HepG2 (cell line): ENCODE data around the gene ASMT. TPM values are rescaled to one million over a fixed set of nuclear protein-coding genes. Genes with fewer than 3 reads are reported as not detected.

Source experiments
- ATAC-seq: fragments of 200-7000 bp; cut with Tn5 transposase; 3 replicates; pipeline ENCODE4 v1.9.1; 2020; ENCODE audit warnings: mild to moderate bottlenecking, moderate library complexity
- BruUV-seq: library from RNA; stranded (reverse); fragments of 400-500 nt; replicated peaks from 2 replicates; lab custom pipeline; 2021; lab: Mats Ljungman, UMichigan
- CTCF ChIA-PET: fragments of 300-600 bp; formaldehyde crosslinking; extraction: SDS; loops from one replicate; lab custom pipeline; 2021; ENCODE audit warnings: low total read pairs, inconsistent platforms, low intra/inter-chr PET ratio; lab: Yijun Ruan, JAX
- POLR2A ChIA-PET: fragments of 350-600 bp; sonication (Branson Sonifier 250); formaldehyde crosslinking; loops from one replicate; lab custom pipeline; 2020; ENCODE audit warnings: antibody characterized with exemption, inconsistent platforms; lab: Yijun Ruan, JAX
- DNase-seq: peaks from one replicate; pipeline ENCODE4 v3.0.0-alpha.2; 2015; ENCODE audit warnings: low spot score
- FAIRE-seq: peaks from 3 replicates; lab custom pipeline; 2011; peaks lifted over from hg19 to GRCh38; lab: Jason Lieb, UNC
- H2AFZ ChIP-seq: one replicate; pipeline ENCODE4 v1.6.1; 2011; ENCODE audit warnings: low read length, inconsistent platforms
- H3K27ac ChIP-seq: fragments of 300-600 bp; 3 replicates; pipeline ENCODE4 v1.8.0; 2011; ENCODE audit warnings: mixed run types, mild to moderate bottlenecking, mixed read lengths, low read length, inconsistent platforms; ENCODE audit not compliant: insufficient read depth; ENCODE audit errors: extremely low read length
- H3K27me3 ChIP-seq, 2 experiments: fragments of 200-600 bp in 1 of 2; 2 replicates in 1 of 2; 3 replicates in 1 of 2; pipeline versions ENCODE4 v1.6.0 to v1.8.0; 2011; ENCODE audit warnings: low read length in 2 of 2, mild to moderate bottlenecking in 2 of 2, moderate library complexity in 2 of 2, inconsistent platforms in 1 of 2; ENCODE audit not compliant: insufficient read depth in 2 of 2, control insufficient read depth in 1 of 2
- H3K36me3 ChIP-seq, 2 experiments: fragments of 200-600 bp in 1 of 2; replicated peaks in 1 of 2; 2 replicates in 1 of 2; 3 replicates in 1 of 2; pipeline versions ENCODE4 v1.5.1 to v1.8.0; 2011; ENCODE audit warnings: low read length in 2 of 2, inconsistent platforms in 1 of 2; ENCODE audit not compliant: insufficient read depth in 2 of 2, control insufficient read depth in 1 of 2
- H3K4me1 ChIP-seq: 2 replicates; pipeline ENCODE4 v1.5.1; 2012; ENCODE audit warnings: low read length, inconsistent platforms; ENCODE audit not compliant: insufficient read depth
- H3K4me2 ChIP-seq: 2 replicates; pipeline ENCODE4 v1.6.0; 2011; ENCODE audit warnings: low read depth, low read length, inconsistent platforms
- H3K4me3 ChIP-seq, 3 experiments: fragments of 200-600 bp in 1 of 3; sonication (generic), shearing (Covaris generic) in 1 of 3; replicated peaks in 1 of 3; 2 replicates each; pipeline ENCODE4 v1.5.1; 2011 to 2016; ENCODE audit warnings: low read length in 3 of 3, inconsistent platforms in 2 of 3, low read depth in 2 of 3, mild to moderate bottlenecking in 2 of 3, control low read depth in 1 of 3, mixed read lengths in 1 of 3; ENCODE audit not compliant: insufficient read depth in 1 of 3
- H3K79me2 ChIP-seq: one replicate; pipeline ENCODE4 v1.6.1; 2011; ENCODE audit warnings: low read length, inconsistent platforms; ENCODE audit not compliant: insufficient read depth
- H3K9ac ChIP-seq: 2 replicates; pipeline ENCODE4 v1.6.0; 2011; ENCODE audit warnings: mild to moderate bottlenecking, low read depth, low read length, inconsistent platforms; ENCODE audit not compliant: insufficient read depth
- H3K9me3 ChIP-seq: 2 replicates; pipeline ENCODE4 v1.5.1; 2012; ENCODE audit warnings: mild to moderate bottlenecking, low read length
- H4K20me1 ChIP-seq: 2 replicates; pipeline ENCODE4 v1.6.0; 2011; ENCODE audit warnings: inconsistent platforms, mild to moderate bottlenecking, low read length, moderate library complexity; ENCODE audit not compliant: insufficient read depth
- CTCF ChIP-seq: sonication (generic); formaldehyde crosslinking; IDR thresholded peaks from 2 replicates; pipeline ENCODE4 v1.5.0; 2020; ENCODE audit warnings: mild to moderate bottlenecking, missing genetic modification reagents, moderate library complexity
- GATA4 ChIP-seq: sonication (generic); IDR thresholded peaks from 2 replicates; pipeline ENCODE4 v1.6.1; 2016; ENCODE audit warnings: antibody characterized with exemption, low read depth, borderline replicate concordance
- HNF1B ChIP-seq: sonication (generic); formaldehyde crosslinking; IDR thresholded peaks from 2 replicates; pipeline ENCODE4 v1.5.1; 2020; ENCODE audit warnings: mild to moderate bottlenecking, moderate library complexity, missing genetic modification reagents
- IKZF1 ChIP-seq: fragments of 450-650 bp; IDR thresholded peaks from 2 replicates; pipeline ENCODE4 v1.7.1; 2016
- NCOA5 ChIP-seq: sonication (generic); formaldehyde crosslinking; IDR thresholded peaks from 2 replicates; pipeline ENCODE4 v1.4.0; 2020; ENCODE audit warnings: missing genetic modification reagents
- RAD21 ChIP-seq: fragments of 450-650 bp; formaldehyde crosslinking; IDR thresholded peaks from 2 replicates; pipeline ENCODE4 v1.5.0; 2020; ENCODE audit warnings: mild to moderate bottlenecking
- SMC3 ChIP-seq: IDR thresholded peaks from 2 replicates; pipeline ENCODE4 v1.6.1; 2011; ENCODE audit warnings: low read length, improper control_type of control experiment
- TFE3 ChIP-seq: IDR thresholded peaks from 2 replicates; pipeline ENCODE4 v1.6.1; 2016
- UBTF ChIP-seq: sonication (generic); formaldehyde crosslinking; IDR thresholded peaks from 2 replicates; pipeline ENCODE4 v1.4.0; 2020; ENCODE audit warnings: mild to moderate bottlenecking, missing genetic modification reagents
- ZBTB21 ChIP-seq: sonication (generic); formaldehyde crosslinking; IDR thresholded peaks from 2 replicates; pipeline ENCODE4 v1.4.0; 2020; ENCODE audit warnings: missing genetic modification reagents
- ZBTB33 ChIP-seq: sonication (generic); formaldehyde crosslinking; IDR thresholded peaks from 2 replicates; pipeline ENCODE4 v1.4.0; 2020; ENCODE audit warnings: missing genetic modification reagents
- ZNF674 ChIP-seq: sonication (generic); formaldehyde crosslinking; IDR thresholded peaks from 2 replicates; pipeline ENCODE4 v1.5.0; 2020; ENCODE audit warnings: low read depth, mild to moderate bottlenecking, missing genetic modification reagents
- WGBS: methylation state at CpG from one replicate; pipeline ENCODE4 v1.1.6; 2017; ENCODE audit warnings: low lambda C conversion rate; 5-methylcytosine and 5-hydroxymethylcytosine counted together
- in situ Hi-C: cut with HindIII; loops from 2 replicates; pipeline ENCODE4 v1.10.0; 2017; ENCODE audit warnings: low pct_unique_long_range_greater_than_20kb; ENCODE audit not compliant: extremely low pct_ligation_motif_present
- intact Hi-C: fragments of 100-400 bp; cut with micrococcal nuclease; formaldehyde crosslinking; loops from one replicate; pipeline ENCODE4 v1.10.0; 2022; ENCODE audit not compliant: unreplicated experiment
- polyA plus RNA-seq, 8 experiments: library from polyadenylated mRNA; depleted of rRNA in 3 of 8; stranded (reverse) in 7 of 8; unstranded in 1 of 8; fragments of >200 nt; fragmentation: Illumina TruSeq in 4 of 8; extraction: Trizol in 4 of 8; gene quantifications; 2 replicates each; pipeline versions ENCODE4 v1.2.1 to v1.2.3, GENCODE V29; 2011 to 2016; ENCODE audit warnings: low read depth in 4 of 8, missing spikeins in 1 of 8, mixed read lengths in 1 of 8; ENCODE audit not compliant: insufficient read depth in 1 of 8
- total RNA-seq, 5 experiments: library from RNA; depleted of rRNA; stranded (reverse); fragments of >200 nt; fragmentation: Illumina TruSeq; extraction: Trizol; gene quantifications; 2 replicates each; pipeline ENCODE4 v1.2.3, GENCODE V29; 2016; ENCODE audit warnings: low read depth in 1 of 5

The ASMT gene
- total and polyA plus RNA-seq, 2 of the 13 experiments (the other 11 are each of a cell fraction or from before 2014, with no cell fraction given): 0.04 TPM; not detected in 1

- TF ChIP-seq CTCF (CRISPR knock-in tag) (peak; percentile 75), GATA4 (no peak), RAD21 (CRISPR knock-in tag) (peak; percentile 58; the same call in 1 of the 2 replicates), ZBTB33 (CRISPR knock-in tag) (no peak), SMC3 (peak; percentile 74)
Measured at GRCh38 chrX:1581132-1581531, 33.7 kb upstream of the ASMT start (continued).

GRCh38 chrX:1582686-1583437 lies 32.0 kb upstream of the ASMT start:
- FAIRE-seq: no peak
- Histone ChIP-seq H3K4me2 (peak overlapping the region; percentile 77), H3K27me3 (no peaks in the 10 kb centered on the region), H2AFZ (peak overlapping the region; percentile 61), H3K9me3 (no peaks in the 10 kb centered on the region), H3K36me3 (no peaks in the 10 kb centered on the region), H3K4me3 (peak overlapping the region in 2 of 3 experiments; percentile 22 to 33; a peak in 3 of 6 replicates), H3K4me1 (peaks cover 8% of the 10 kb centered on the region), H3K9ac (no peak overlapping the region), H3K27ac (no peak overlapping the region), H4K20me1 (no peaks in the 10 kb centered on the region), H3K79me2 (no peaks in the 10 kb centered on the region)
- ATAC-seq: peak; percentile 80
- ChIA-PET CTCF (no interaction called here), POLR2A (no interaction called here)
- peak; percentile 63 for DNase-seq
- intact Hi-C loops (loop anchor here (10.0 kb wide), 1 partner anchor 48 kb away; the partner anchor contains the start of gene P2RY8), in situ Hi-C loops (loop anchor here (5.0 kb wide), 1 partner anchor 116 kb away; no protein-coding TSS in a partner anchor)
- no TSS peak for BruUV-seq
- WGBS: 2% methylated on average over 26 of the region's 27 CpGs
- no peak for TF ChIP-seq IKZF1
- 0 out of 2 replicates have a peak, but pooled peaks have one; percentile 17 for TF ChIP-seq UBTF (CRISPR knock-in tag)
- no peak for TF ChIP-seq HNF1B (CRISPR knock-in tag)
- TF ChIP-seq ZBTB21 (CRISPR knock-in tag): peak; percentile 84
- TF ChIP-seq TFE3 (CRISPR knock-in tag): no peak
- no peak for TF ChIP-seq NCOA5 (CRISPR knock-in tag)
- no peak for TF ChIP-seq ZNF674
